NAMALWA (cell line): ENCODE measurements around the gene PPP1R14B.
A peak's percentile ranks its signal among the peaks of the same experiment; 100 is the strongest.

Experiments used
- DNase-seq: peaks from one replicate; pipeline ENCODE4 v3.0.0-alpha.2; 2015; ENCODE audit warnings: low spot score

PPP1R14B gene

GRCh38 chr11:64230171-64230984 is 16.4 kb downstream of the PPP1R14B start, which contains the start of gene DNAJC4:
DNAJC4 (plus strand) TSS chr11:64230548; CDS start chr11:64230855, 307 bp downstream.
- peak; percentile 95 for DNase-seq

- no peak for DNase-seq
Measured at GRCh38 chr11:64229744-64230170, 17.0 kb downstream of the PPP1R14B start.

GRCh38 chr11:64229090-64229743 is 17.5 kb downstream of the PPP1R14B start:
- DNase-seq = no peak

GRCh38 chr11:64227405-64227956 is 19.3 kb downstream of the PPP1R14B start:
- DNase-seq = no peak

- peak; percentile 77 for DNase-seq
Measured at GRCh38 chr11:64226507-64227051, 20.2 kb downstream of the PPP1R14B start.

GRCh38 chr11:64225608-64226506 is 20.9 kb downstream of the PPP1R14B start, which contains the start of the genes NUDT22 and TRPT1:
NUDT22 (plus strand) TSS chr11:64226274; CDS start chr11:64226653, 379 bp downstream.
TRPT1 (minus strand) TSS chr11:64226186; CDS start chr11:64225860, 326 bp downstream.
- DNase-seq = peak; percentile 93

GRCh38 chr11:64224891-64225607 is 21.7 kb downstream of the PPP1R14B start:
- no peak for DNase-seq

GRCh38 chr11:64224151-64224890 is 22.4 kb downstream of the PPP1R14B start:
- DNase-seq = no peak

- DNase-seq = no peak
Measured at GRCh38 chr11:64223001-64223651, 23.6 kb downstream of the PPP1R14B start.

GRCh38 chr11:64222651-64223000 is 24.1 kb downstream of the PPP1R14B start:
- DNase-seq = no peak

- no peak for DNase-seq
Measured at GRCh38 chr11:64220798-64221197, 25.9 kb downstream of the PPP1R14B start.

GRCh38 chr11:64220271-64220670 is 26.5 kb downstream of the PPP1R14B start:
- no peak for DNase-seq

- no peak for DNase-seq
Measured at GRCh38 chr11:64219755-64220154, 27.0 kb downstream of the PPP1R14B start.

- DNase-seq = no peak
Measured at GRCh38 chr11:64219354-64219684, 27.4 kb downstream of the PPP1R14B start.

- no peak for DNase-seq
Measured at GRCh38 chr11:64218628-64219353, 28.0 kb downstream of the PPP1R14B start.

GRCh38 chr11:64216879-64217278 is 29.9 kb downstream of the PPP1R14B start:
- DNase-seq = no peak

- DNase-seq = no peak
Measured at GRCh38 chr11:64211181-64211872, 35.4 kb downstream of the PPP1R14B start.

- no peak for DNase-seq
Measured at GRCh38 chr11:64210301-64211020, 36.3 kb downstream of the PPP1R14B start.
